Heart left ventricle (tissue), 13 donors: ENCODE measurements around the gene GARS1.

Experiments used
- CTCF ChIP-seq, 12 donors: fragments of 200-600 bp; sonication (generic) in 4 of 12; IDR thresholded peaks; one replicate each; pipeline versions ENCODE4 v1.5.0 to v1.8.0; 2018 to 2022; ENCODE audit warnings: antibody characterized with exemption in 12 of 12, mild to moderate bottlenecking in 5 of 12
- POLR2A ChIP-seq, 2 donors: fragments of 450-650 bp; IDR thresholded peaks; one replicate each; pipeline ENCODE4 v1.6.1; 2017; ENCODE audit warnings: antibody characterized with exemption in 2 of 2, mild to moderate bottlenecking in 2 of 2, moderate library complexity in 2 of 2
- donor health status: ischemic (EF 13 %, LVEDD 7.1; RV severe dilation, severe dysfunction).
- donor health status: DM: no; HTN: yes; CAD: no.
- donor health status: DM: no; HTN: no; CAD: no.
- donor health status: ischemic (EF 25% LVEDD 6.9; RV normal size, moderate dysfunction).
- donor health status: ischemic (EF 25% LVEDD 5.7; RV mildly dilated, moderate dysfunction).
- donor health status: ischemic (EF 35%, LVEDD 5.7; RV mildly dilated, moderate dysfunction).
- donor health status: nonischemic (EF 11% LVEDD 7.7; RV severe dilation, severe dysfunction).
- donor health status: DM: yes; HTN: yes; CAD: no.
- donor health status: PGD.
- donor health status: ischemic (EF 29% LVEDD 5.4; RV normal size, mild dysfunction).
- donor health status: nonischemic (EF 23%, LVEDD 6.1; RV moderate dilation, normal function).

GRCh38 chr7:30663414-30663813 is 68.7 kb downstream of the GARS1 start:
- TF ChIP-seq CTCF (IDR thresholded peaks at IDR 0.05) (no peak), POLR2A (IDR thresholded peaks at IDR 0.05) (no peak)
